IPS-15b (cell line): ENCODE data around the gene CD164.
"Not testable (repeated sequence)": the region's sequence is repeated elsewhere in the genome, so short reads cannot be mapped to it uniquely, and the experiment has no call there.

Source experiments
- H3K27me3 ChIP-seq: one replicate; pipeline ENCODE4 v1.6.1; 2013; ENCODE audit warnings: low read length; ENCODE audit not compliant: control insufficient read depth, insufficient read depth
- H3K36me3 ChIP-seq: one replicate; pipeline ENCODE4 v1.6.1; 2013; ENCODE audit warnings: low read length; ENCODE audit not compliant: control insufficient read depth, insufficient read depth
- H3K4me1 ChIP-seq: one replicate; pipeline ENCODE4 v1.6.1; 2013; ENCODE audit warnings: mild to moderate bottlenecking, low read length; ENCODE audit not compliant: control insufficient read depth, insufficient read depth
- H3K4me3 ChIP-seq: one replicate; pipeline ENCODE4 v1.5.1; 2013; ENCODE audit warnings: low read depth, low read length
- H3K9ac ChIP-seq: one replicate; pipeline ENCODE4 v1.6.1; 2013; ENCODE audit warnings: low read depth, mild to moderate bottlenecking, low read length
- H3K9me3 ChIP-seq: one replicate; pipeline ENCODE4 v1.6.1; 2013; ENCODE audit warnings: mild to moderate bottlenecking, low read length; ENCODE audit not compliant: control insufficient read depth, insufficient read depth

Gene CD164

DNA sequence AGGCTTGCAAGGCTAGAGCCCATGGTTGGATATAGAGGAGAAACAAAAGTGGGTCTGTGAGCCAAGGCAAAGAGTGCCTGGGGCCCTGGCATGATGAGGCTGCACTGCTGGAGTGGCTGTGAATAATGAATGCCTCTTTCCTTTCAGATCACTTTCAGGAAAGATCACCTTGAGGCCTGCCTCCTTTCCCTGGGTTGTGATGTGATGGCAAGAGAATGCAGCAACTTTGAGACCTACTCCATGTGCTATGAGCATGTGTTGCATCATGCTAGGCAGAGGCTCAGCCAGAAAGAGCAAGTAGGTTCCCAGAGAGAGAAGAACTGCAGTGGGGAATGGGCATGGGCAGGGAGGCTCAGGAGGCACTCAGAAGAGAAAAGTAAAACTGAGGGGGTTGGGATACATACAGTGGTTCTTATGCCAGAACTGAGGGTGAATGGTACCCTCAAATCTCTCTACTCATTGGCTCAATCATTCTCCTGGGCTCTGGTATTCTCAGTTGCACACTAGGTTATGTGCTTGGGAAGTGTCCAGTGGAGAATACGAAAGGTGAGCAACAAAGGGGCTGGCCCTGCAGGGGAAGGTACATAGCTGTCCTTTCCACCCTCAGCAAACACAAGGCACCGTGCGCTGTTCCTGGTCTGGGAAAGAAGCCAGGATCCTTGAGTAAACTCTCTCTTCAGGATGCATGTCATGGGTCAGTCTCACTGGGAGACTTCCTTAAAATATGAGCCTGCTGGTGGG, 45.9 kb downstream of the CD164 start:
- H3K4me1 ChIP-seq = no peaks in the 10 kb centered on the region
- no peak overlapping the region for H3K4me3 ChIP-seq

DNA sequence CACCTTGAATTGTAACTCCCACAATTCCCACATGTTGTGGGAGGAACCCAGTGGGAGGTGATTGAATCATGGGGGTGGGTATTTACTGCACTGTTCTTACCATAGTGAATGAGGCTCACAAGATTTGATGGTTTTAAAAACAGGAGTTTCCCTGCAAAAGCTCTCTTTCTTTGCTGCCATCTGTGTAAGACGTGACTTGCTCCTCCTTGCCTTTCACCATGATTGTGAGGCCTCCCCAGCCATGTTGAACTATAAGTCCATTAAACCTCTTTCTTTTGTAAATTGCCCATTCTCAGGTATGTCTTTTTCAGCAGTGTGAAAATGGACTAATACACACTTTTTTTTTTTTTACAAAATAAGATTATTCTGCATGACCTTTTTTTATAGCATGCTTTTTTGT, 48.4 kb downstream of the CD164 start:
- H3K4me3 ChIP-seq, H3K4me1 ChIP-seq, H3K9me3 ChIP-seq, H3K36me3 ChIP-seq, H3K9ac ChIP-seq, H3K27me3 ChIP-seq: not testable (repeated sequence)

More for the DNA sequence above, 45.9 kb downstream of the CD164 start:
- Histone ChIP-seq H3K9me3 (no peaks in the 10 kb centered on the region), H3K36me3 (no peaks in the 10 kb centered on the region), H3K9ac (no peak overlapping the region), H3K27me3 (no peaks in the 10 kb centered on the region)

DNA sequence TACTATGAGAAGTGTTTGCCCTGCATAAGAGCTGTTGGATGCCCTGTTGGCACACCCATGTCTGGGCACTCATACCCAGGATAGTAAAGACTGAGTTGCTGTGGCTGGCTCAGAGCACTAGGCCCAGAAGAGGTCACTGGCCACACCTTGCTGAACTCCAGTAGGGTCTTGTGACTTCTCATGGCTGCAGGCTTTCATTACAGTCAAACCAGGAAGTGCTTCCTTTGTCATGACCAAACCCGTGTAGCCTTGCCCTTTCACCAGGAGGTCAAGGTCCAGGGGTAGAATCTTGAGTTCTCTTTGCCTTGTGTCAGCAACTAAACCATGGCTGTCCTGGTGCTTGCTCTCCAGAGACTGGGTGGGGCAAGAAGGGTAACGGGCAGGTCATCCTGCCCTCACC, 49.5 kb downstream of the CD164 start:
- no peaks in the 10 kb centered on the region for H3K36me3 ChIP-seq
- H3K4me1 ChIP-seq = peaks cover 4% of the 10 kb centered on the region
- no peaks in the 10 kb centered on the region for H3K27me3 ChIP-seq
- no peak overlapping the region for H3K9ac ChIP-seq
- H3K9me3 ChIP-seq = no peaks in the 10 kb centered on the region
- no peak overlapping the region for H3K4me3 ChIP-seq

DNA sequence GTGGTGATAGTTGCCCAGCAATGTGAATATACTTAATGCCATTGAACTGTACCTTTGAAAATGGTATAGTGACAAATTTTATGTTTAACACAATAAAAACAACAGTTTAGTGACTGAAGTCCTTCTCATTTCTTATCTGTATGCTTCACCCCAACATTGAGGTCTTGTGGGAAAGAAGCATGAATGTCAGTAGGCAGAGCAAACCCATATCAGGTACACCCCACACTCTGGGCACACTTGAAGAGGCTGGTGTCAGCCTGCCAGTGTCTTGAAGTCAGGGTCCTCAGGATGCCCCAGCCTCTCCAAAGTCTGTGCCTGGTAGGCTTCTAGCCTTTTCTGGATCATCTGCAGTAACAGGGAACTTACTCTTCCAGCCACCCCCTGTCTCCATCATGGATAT, 51.2 kb downstream of the CD164 start:
- Histone ChIP-seq H3K4me1 (peaks cover 4% of the 10 kb centered on the region), H3K27me3 (no peaks in the 10 kb centered on the region), H3K36me3 (no peaks in the 10 kb centered on the region), H3K9ac (no peak overlapping the region), H3K4me3 (no peak overlapping the region), H3K9me3 (no peaks in the 10 kb centered on the region)

DNA sequence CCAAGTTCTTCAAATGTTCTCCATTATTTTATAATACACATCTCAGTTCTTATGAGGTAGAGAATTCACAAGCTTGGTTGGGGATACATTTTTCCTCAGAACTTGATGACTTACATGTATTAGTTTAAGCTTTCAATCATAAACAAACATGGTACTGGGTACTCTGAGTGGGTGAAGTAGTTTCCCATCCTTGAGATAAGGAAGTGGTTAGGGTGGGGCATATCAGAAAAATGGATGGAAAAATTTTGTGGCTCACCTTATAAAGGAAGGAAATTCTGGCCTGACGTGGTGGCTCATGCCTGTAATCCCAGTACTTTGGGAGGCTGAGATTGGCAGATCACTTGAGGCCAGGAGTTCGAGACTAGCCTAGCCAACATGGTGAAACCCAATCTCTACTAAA, 52.0 kb downstream of the CD164 start:
- Histone ChIP-seq H3K9ac (no peak overlapping the region), H3K4me1 (peaks cover 4% of the 10 kb centered on the region), H3K27me3 (no peaks in the 10 kb centered on the region), H3K36me3 (no peaks in the 10 kb centered on the region), H3K4me3 (no peak overlapping the region), H3K9me3 (no peaks in the 10 kb centered on the region)

DNA sequence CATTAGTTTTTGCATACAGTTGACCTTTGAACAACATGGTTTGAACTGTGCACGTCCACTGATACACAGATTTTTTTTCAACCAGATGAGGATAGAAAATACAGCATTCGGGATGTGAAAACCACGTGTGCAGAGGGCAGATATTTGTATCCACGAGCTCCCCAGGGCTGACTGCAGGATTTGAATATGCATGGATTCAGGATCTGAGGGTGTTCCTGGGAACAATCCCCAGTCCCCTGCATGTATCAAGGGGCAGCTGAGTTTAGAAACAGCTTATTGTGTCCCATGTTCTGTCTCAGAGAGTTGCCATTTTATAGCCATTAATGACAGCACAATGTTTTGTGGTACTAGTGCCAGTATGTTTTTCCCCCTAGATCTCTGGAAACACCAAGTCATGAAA, 53.6 kb downstream of the CD164 start:
- Histone ChIP-seq H3K9ac (no peak overlapping the region), H3K27me3 (no peaks in the 10 kb centered on the region), H3K36me3 (no peaks in the 10 kb centered on the region), H3K4me1 (peaks cover 4% of the 10 kb centered on the region), H3K4me3 (no peak overlapping the region), H3K9me3 (no peaks in the 10 kb centered on the region)

DNA sequence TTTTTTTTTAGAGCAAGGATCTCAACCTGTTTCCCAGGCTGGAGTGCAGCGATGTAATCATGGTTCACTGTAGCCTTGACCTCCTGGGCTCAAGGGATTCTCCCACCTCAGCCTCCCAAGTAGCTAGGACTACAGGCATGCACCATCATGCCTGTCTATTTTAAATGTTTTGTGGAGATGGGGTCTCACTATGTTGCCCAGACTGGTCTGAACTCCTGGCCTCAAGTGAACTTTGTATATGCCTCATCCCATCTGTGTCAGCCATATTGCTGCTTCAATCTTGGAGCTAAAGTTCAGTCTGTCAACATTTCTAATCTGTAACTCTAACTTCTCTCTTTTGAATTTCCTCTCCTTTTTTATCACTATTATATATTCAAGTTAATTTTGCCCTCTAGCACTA, 54.3 kb downstream of the CD164 start:
- Histone ChIP-seq H3K4me3 (no peak overlapping the region), H3K9me3 (no peaks in the 10 kb centered on the region), H3K36me3 (no peaks in the 10 kb centered on the region), H3K4me1 (peaks cover 4% of the 10 kb centered on the region), H3K27me3 (no peaks in the 10 kb centered on the region), H3K9ac (no peak overlapping the region)

DNA sequence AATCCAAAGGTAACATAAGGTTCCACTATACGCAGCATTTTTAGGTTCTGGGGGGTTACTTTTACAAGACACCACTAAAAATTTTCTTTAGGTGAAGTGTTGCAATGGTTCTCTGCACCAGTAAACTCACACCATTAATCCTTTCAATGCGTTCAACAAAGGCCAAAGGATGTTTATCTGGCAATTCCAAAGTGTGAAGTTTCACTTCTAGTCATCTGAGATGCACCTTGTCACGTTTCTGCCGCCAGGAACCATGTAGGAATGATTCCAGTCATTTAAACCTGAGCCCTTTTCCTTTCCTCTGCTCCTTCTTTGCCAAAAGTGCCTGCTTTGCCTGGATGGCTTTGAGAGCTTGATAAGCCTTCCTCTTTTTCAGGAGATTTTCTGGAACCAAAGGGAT, 54.8 kb downstream of the CD164 start:
- Histone ChIP-seq H3K4me3 (no peak overlapping the region), H3K36me3 (no peaks in the 10 kb centered on the region), H3K9ac (no peak overlapping the region), H3K27me3 (no peaks in the 10 kb centered on the region), H3K9me3 (no peaks in the 10 kb centered on the region), H3K4me1 (peaks cover 4% of the 10 kb centered on the region)

DNA sequence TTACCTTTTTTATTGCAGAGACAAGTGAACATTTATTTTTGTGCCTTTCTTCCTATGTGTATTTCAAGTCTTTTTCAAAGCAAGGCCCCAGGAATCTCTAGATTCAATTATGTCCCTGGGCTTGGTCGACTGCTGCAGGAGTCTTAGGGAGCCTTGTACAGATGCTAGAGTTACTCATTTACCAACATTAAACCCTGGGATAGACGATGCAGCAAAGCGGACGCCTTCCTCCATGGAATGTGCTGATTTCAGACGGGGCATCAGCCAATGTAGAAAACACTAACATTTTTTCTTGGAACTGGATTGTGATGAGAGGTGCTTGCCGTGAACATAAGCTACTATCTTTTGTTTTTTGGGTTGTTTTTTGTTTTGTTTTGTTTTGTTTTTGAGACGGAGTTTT, 55.9 kb downstream of the CD164 start:
- Histone ChIP-seq H3K36me3 (no peaks in the 10 kb centered on the region), H3K9me3 (no peaks in the 10 kb centered on the region), H3K4me1 (peaks cover 4% of the 10 kb centered on the region), H3K9ac (no peak overlapping the region), H3K27me3 (no peaks in the 10 kb centered on the region), H3K4me3 (no peak overlapping the region)

DNA sequence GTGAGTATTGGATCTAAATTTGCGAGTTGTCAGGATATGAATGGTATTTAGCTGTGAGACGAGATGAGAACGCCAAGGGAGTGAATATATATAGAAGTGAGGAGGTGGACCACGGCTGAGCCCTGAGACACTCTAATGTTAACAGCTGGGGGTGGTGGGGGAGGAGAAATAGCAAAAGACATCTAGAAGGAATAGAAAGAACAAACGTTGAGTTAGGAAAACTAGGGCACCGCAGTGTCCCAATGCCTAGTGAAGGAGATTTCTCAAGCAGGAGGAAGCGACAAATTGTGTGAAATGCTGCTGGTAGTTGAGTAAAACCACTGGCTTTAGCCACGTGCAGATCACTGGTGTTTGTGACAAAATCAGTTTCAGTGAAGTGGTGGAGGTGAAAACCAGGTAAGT, 56.9 kb downstream of the CD164 start:
- no peaks in the 10 kb centered on the region for H3K36me3 ChIP-seq
- no peak overlapping the region for H3K4me3 ChIP-seq
- H3K4me1 ChIP-seq = peaks cover 4% of the 10 kb centered on the region
- no peaks in the 10 kb centered on the region for H3K27me3 ChIP-seq
- no peaks in the 10 kb centered on the region for H3K9me3 ChIP-seq
- no peak overlapping the region for H3K9ac ChIP-seq

DNA sequence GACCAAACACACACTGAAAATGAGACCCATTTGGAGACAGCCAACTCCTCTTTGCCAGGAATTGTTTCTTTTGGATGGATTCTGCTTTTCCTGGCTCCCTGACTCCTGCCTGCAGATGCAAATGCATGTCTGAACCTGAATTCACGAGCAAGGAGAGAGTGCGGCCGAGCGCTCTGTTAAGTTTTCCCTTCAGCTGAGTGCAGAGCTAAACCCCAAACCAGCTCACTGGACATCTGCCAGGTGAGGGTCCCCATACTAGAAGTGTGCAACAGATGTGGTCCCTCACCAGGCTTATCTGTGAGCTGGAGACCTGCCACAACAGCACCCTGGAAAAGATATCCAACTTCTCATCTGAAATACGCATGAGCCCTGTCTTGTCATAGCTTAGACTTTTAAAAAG, 59.0 kb downstream of the CD164 start:
- H3K9me3 ChIP-seq = no peaks in the 10 kb centered on the region
- no peaks in the 10 kb centered on the region for H3K27me3 ChIP-seq
- H3K36me3 ChIP-seq = no peaks in the 10 kb centered on the region
- H3K4me1 ChIP-seq = no peaks in the 10 kb centered on the region
- no peak overlapping the region for H3K9ac ChIP-seq
- H3K4me3 ChIP-seq = no peak overlapping the region

DNA sequence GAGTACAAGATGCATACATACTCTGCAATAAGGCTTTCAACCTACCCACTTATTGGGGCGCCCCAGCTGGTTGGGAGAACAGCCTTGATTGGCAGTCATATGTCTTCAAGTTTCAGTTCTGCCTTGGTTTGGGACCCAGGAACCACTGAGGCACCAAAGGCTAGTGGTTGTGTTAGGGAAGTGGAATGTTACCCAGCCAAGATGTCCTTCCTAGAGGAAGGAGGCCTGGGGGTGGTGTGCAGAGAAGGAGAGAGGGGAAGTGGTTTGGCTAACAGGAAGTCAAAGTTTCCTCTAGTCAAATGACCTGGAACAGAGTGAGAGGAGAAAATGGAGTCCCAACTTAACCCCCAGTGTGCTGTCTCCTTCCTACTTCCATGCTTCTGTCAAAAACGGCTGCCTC, 59.4 kb downstream of the CD164 start:
- Histone ChIP-seq H3K9me3 (no peaks in the 10 kb centered on the region), H3K4me3 (no peak overlapping the region), H3K36me3 (no peaks in the 10 kb centered on the region), H3K27me3 (no peaks in the 10 kb centered on the region), H3K9ac (no peak overlapping the region), H3K4me1 (no peaks in the 10 kb centered on the region)
